Measurements from ENCODE around the gene UGT1A1. TPM values are rescaled to one million over a fixed set of nuclear protein-coding genes. Genes with fewer than 3 reads are reported as not detected.

UGT1A1 gene
- total and polyA plus RNA-seq, 2 of the 13 experiments (the other 11 are each of a cell fraction or from before 2014, with no cell fraction given) = 0.69 to 0.75 TPM

GRCh38 chr2:233780771-233781170 lies 20.7 kb downstream of the UGT1A1 start:
- no TSS peak for BruUV-seq (replicated peaks)
- no peak overlapping the region for H3K9ac ChIP-seq (ENCODE audit: insufficient read depth, low read depth, low read length)
- no peaks in the 10 kb centered on the region for H3K4me1 ChIP-seq (ENCODE audit: insufficient read depth, low read length)
- no peak overlapping the region for H3K4me2 ChIP-seq (ENCODE audit: low read depth, low read length)
- 39% methylated on average over 4 of the region's 4 CpGs for WGBS (ENCODE audit: low lambda C conversion rate)
- intact Hi-C loops (cut with micrococcal nuclease; ENCODE audit: unreplicated experiment) = no loop called here
- FAIRE-seq (no peak), ATAC-seq (no peak), DNase-seq (ENCODE audit: low spot score) (no peak)
- no peaks in the 10 kb centered on the region for H3K36me3 ChIP-seq (replicated peaks in 1 of 2; ENCODE audit: control insufficient read depth in 1 of 2, insufficient read depth in 2 of 2, low read length in 2 of 2)
- H2AFZ ChIP-seq (ENCODE audit: low read length) = no peak overlapping the region
- POLR2A ChIA-PET = no interaction called here
- CTCF ChIA-PET (ENCODE audit: low intra/inter-chr PET ratio, low total read pairs) = no interaction called here
- peaks cover 2% of the 10 kb centered on the region; the same call in 1 of the 2 replicates for H3K9me3 ChIP-seq (ENCODE audit: low read length)
- H3K4me3 ChIP-seq (replicated peaks in 1 of 3; ENCODE audit: insufficient read depth in 1 of 3, low read depth in 2 of 3, low read length in 3 of 3) = no peak overlapping the region
- H3K27me3 ChIP-seq (ENCODE audit: control insufficient read depth in 1 of 2, insufficient read depth in 2 of 2, low read length in 2 of 2) = peaks cover 3 to 43% of the 10 kb centered on the region in 2 experiments; a peak in 4 of 5 replicates
- in situ Hi-C loops (cut with HindIII; ENCODE audit: extremely low pct_ligation_motif_present, low pct_unique_long_range_greater_than_20kb) = no loop called here
- H4K20me1 ChIP-seq (ENCODE audit: insufficient read depth, low read length) = no peaks in the 10 kb centered on the region
- no peak overlapping the region for H3K27ac ChIP-seq (ENCODE audit: extremely low read length, insufficient read depth, low read length)
- H3K79me2 ChIP-seq (ENCODE audit: insufficient read depth, low read length) = no peaks in the 10 kb centered on the region
- no peak for TF ChIP-seq PRDM15 (CRISPR knock-in tag; IDR thresholded peaks at IDR 0.05)
- no peak for TF ChIP-seq ERF (CRISPR knock-in tag; IDR thresholded peaks at IDR 0.05)
- no peak for TF ChIP-seq ZKSCAN1 (IDR thresholded peaks at IDR 0.05; ENCODE audit: low read length)
- no peak for TF ChIP-seq ZNF512B (CRISPR knock-in tag; IDR thresholded peaks at IDR 0.05; ENCODE audit: borderline replicate concordance)
- TF ChIP-seq PCBP2 (optimal IDR thresholded peaks at IDR 0.05; ENCODE audit: low read depth, low read length, poor library complexity, severe bottlenecking) = no peak
- TF ChIP-seq NCOA2 (CRISPR knock-in tag; IDR thresholded peaks at IDR 0.05) = no peak
- no peak for TF ChIP-seq MED13 (CRISPR knock-in tag; IDR thresholded peaks at IDR 0.05)
- TF ChIP-seq GMEB2 (CRISPR knock-in tag; IDR thresholded peaks at IDR 0.05; ENCODE audit: low read depth) = no peak
- TF ChIP-seq ZKSCAN8 (CRISPR knock-in tag; IDR thresholded peaks at IDR 0.05; ENCODE audit: borderline replicate concordance) = no peak
- TF ChIP-seq ZBTB26 (CRISPR knock-in tag; IDR thresholded peaks at IDR 0.05; ENCODE audit: borderline replicate concordance) = no peak
- no peak for TF ChIP-seq ZNF496 (CRISPR knock-in tag; IDR thresholded peaks at IDR 0.05; ENCODE audit: insufficient replicate concordance)
- no peak for TF ChIP-seq SMARCC2 (IDR thresholded peaks at IDR 0.05)
- TF ChIP-seq ZNF510 (CRISPR knock-in tag; IDR thresholded peaks at IDR 0.05; ENCODE audit: low read depth) = no peak
